ENCODE data around the gene BIN1.

Gene BIN1

GRCh38 chr2:127104881-127105655 is 1.9 kb downstream of the BIN1 start:
- DNase-seq (ENCODE audit: low read depth in 2 of 2), result no peak

- DNase-seq (ENCODE audit: low read depth in 2 of 2), result no peak
These were observed 2.7 kb downstream of the BIN1 start for GRCh38 chr2:127104166-127104660.

DNA sequence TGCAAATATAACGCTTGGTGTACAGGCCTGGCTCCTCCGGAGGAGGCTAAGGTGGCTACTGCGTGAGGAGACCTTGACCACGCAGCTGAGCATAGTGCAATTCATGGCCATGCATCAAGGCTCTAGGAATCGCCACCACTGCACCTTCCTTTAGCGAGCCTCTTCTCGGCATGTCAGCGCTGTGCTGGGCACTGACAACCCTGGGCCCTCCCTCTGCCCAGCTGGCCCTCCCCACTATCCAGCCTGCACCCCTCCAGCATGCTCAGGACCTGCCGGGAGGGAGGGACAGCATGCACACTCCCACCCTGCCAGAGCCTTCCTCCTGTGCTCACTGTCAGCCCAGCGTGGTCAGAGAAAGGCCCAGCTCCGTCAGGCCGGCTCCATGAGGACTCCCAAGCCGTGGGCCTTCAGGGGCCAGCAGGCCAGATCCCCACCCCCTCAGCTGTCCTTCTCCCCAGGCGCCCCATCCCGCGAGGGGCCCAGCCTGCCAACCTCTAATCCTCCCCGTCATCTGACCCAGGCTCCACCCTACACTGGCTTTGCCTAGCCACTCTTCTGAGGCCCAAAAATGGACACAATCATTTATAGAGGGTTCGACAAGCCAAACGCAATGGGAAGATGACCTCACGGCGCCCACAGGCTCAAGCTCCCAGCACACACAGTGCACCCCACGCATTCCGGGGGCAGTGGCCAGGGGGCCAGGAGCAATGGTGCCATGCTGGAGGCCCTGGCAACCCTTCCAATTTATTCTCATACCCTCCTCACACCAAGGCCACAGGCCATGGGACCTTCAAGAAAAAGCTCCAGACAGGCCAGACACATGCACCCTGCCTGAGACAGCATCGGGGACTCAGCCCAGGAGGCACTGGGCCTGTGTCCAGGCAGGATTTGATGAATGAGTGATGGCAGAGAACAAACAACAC is 3.5 kb downstream of the BIN1 start:
- no peak for DNase-seq (ENCODE audit: low read depth in 2 of 2)

DNA sequence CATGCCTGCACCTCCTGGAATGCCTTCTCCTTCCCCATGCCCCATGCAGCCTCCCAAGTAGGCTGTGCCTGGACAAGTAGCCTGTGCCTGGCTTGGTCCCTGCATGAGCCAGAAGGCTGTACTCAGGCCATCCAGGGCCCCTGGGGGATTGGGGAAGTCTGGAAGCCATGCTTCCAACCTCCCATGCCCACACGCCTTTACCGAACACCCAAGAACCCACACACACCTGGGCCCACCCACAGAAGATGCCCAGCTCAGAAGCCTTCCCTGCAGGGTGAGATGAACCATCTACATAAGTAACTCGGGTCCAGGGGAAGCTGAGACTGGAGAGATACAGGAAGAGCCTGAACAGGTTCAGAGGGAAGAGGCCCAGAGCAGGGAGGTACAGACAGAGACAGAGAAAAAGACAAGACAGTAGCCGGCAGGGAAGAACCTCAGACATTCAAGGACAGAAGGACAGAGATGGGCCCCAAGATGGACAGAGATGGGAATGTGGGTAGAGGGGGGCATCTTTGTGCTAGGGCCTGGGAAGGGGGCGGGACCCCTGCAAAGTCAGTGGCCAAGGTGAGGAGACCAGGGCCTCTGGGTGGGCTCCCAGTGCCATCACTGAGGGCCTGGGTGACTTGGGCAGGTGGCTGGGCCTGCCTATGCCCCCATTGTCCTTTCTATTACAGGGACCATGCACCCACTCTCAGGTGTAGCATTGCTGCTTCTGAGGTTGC is 4.3 kb downstream of the BIN1 start:
- DNase-seq (ENCODE audit: low read depth in 2 of 2), result no peak

DNA sequence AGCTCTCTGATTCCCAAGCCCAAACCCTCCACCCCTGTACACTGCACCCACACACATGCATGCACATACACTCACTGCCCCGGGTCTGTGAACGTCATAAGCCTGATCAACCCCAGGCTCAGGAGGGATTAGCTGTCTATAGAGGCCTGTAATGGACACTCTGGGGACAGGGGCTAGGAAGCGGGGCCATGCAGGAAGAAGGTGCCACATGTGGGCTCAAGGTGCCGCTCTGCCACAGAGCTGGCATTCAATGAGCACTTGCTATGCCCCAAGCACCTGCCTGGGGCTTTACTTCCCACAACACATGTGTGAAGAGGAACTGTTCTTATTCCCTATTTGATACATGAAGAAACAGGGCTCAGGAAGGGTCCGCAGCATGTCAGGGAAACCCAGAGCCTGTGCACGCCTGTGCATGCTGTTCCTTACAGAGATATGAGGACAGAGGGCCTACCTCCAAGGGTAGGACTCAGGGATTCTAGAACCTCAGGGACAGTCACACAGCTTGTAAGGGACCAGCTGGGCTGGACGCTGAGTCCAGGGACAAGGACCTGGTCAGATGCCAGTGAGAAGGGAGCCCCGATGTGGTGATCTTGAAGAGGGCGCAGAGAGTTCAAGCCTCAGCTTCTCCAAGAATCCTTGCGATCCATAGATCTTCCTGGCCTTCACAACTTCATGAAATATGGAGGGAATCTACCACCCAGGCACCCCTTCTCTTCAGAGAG is 5.0 kb downstream of the BIN1 start:
- no peak for DNase-seq (ENCODE audit: low read depth in 2 of 2)

DNA sequence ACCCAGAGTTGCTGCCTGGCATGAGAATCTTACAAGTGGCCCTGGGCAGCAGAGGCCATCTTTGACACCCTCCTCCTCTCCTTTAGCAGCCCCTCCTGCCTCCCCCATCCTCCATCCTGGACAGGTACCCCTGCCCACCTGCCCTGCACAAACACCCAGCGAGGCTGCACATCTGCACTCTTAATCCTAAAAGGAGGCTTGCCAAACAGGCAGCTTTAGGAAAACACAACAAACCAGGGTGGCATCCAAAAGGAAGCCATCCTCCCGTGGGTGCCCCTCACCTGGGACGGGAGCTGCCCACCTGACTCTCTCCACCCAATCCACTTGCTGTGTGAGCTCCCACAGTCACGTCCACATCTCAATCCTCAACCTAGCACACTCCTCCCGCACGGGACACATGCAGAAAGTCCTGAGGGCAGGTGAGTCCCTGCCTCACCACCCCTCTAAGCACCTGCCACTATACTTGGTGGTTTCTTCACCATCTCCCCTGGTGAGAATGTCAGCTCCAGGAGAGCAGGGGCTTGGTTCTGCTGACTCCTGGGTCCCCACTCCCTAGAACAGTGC is 5.8 kb downstream of the BIN1 start:
- DNase-seq (ENCODE audit: low read depth in 2 of 2), result no peak

- no peak for DNase-seq (ENCODE audit: low read depth in 2 of 2)
These were observed 6.5 kb downstream of the BIN1 start for GRCh38 chr2:127100251-127101047.

DNA sequence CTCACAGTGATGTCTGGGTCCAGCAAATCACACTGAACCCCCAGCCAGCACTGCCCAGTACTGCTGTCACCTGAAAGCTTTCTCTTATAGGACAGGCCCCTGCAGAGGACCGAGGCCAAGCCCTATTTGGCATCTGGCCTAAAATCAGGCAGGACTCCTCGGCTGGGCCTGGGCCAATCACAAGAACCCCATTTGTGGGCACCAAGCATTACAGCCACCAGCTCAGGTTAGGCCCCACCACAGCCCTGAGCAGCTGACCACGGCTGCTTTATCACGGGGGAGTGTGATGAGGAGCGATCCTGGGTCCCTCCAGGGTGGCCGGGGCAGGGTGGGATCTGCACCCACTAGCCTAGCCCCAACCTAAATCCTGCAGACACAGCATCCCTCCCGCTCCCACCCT is 8.2 kb downstream of the BIN1 start:
- DNase-seq (ENCODE audit: low read depth in 2 of 2), result no peak

DNA sequence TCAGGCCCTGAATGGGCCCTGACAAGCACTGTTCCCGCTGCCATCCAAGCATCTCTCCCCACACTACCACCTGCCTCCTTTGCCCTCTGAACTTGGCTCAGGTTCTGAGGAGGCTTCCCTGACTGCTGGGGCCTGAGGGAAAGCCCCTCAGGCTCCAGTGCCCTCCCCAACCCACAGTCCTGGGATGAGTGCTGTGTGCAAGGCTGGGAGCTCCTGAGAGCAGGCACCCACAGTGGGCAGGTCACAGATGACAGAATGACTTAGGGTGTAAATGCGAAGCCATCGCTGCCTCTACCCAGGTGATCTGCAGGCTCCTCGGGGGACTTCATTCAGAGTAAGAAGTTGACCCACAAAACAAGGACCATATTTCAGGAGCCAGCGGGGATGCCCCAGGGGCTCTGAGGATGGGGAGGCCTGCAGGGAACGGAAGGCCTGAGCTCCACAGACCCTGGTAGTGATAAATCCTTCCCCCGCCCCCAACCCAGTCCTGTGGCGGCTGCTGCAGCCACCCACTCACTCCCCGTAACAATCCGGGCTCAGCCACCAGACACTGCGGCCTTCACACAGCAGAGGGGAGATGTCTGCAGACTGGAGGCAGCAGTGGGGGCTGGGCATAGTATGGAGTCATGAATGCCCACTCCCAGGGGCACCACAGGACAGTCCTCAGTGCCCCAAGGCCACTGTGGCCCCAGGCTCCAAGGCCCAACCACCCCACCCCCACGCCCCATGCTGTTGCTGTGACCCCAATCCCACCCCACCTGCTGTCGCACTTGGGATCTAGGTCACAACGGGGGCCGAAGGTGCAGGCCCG is 8.9 kb downstream of the BIN1 start:
- no peak for DNase-seq (ENCODE audit: low read depth in 2 of 2)

GRCh38 chr2:127097471-127097765 is 9.5 kb downstream of the BIN1 start:
- no peak for DNase-seq (ENCODE audit: low read depth in 2 of 2)

DNA sequence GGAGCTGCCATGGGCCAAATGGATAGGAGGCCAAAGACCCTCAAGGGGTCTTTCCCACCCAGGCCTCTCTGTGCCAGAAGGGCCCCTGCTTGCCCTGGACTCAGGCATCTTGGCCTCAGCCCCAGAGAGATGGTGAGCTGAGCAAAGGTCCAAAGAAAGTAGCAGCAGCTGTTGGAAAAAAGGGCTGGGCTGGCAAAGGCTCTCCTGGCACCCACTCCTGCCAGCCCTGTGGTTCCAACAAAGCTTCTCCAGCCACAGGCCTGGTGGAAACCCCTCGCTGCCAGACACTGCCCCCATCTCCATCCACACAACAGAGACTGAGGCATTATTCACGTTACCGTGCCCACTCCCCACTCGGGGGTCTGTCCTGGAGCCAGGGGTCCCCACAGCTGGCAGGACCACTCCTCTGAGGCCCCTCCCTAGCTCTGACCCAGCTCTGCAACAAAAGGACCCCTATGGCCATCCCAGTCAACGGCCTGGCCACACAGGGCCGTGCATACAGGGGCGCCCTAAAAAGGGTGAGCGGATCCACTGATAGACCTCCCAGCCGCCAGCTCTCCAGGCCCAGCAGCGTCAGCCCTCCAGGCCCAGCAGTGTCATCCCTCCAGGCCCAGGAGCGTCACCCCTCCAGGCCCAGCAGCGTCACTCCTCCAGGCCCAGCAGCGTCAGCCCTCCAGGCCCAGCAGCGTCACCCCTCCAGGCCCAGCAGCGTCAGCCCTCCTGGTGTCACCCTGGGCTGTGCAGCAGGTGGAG is 10.1 kb downstream of the BIN1 start:
- no peak for DNase-seq (ENCODE audit: low read depth in 2 of 2)

GRCh38 chr2:127096280-127096679 is 10.7 kb downstream of the BIN1 start:
- no peak for DNase-seq (ENCODE audit: low read depth in 2 of 2)

GRCh38 chr2:127095784-127096183 is 11.2 kb downstream of the BIN1 start:
- no peak for DNase-seq (ENCODE audit: low read depth in 2 of 2)

- DNase-seq (ENCODE audit: low read depth in 2 of 2), result no peak
These were observed 11.7 kb downstream of the BIN1 start for GRCh38 chr2:127095367-127095641.

DNA sequence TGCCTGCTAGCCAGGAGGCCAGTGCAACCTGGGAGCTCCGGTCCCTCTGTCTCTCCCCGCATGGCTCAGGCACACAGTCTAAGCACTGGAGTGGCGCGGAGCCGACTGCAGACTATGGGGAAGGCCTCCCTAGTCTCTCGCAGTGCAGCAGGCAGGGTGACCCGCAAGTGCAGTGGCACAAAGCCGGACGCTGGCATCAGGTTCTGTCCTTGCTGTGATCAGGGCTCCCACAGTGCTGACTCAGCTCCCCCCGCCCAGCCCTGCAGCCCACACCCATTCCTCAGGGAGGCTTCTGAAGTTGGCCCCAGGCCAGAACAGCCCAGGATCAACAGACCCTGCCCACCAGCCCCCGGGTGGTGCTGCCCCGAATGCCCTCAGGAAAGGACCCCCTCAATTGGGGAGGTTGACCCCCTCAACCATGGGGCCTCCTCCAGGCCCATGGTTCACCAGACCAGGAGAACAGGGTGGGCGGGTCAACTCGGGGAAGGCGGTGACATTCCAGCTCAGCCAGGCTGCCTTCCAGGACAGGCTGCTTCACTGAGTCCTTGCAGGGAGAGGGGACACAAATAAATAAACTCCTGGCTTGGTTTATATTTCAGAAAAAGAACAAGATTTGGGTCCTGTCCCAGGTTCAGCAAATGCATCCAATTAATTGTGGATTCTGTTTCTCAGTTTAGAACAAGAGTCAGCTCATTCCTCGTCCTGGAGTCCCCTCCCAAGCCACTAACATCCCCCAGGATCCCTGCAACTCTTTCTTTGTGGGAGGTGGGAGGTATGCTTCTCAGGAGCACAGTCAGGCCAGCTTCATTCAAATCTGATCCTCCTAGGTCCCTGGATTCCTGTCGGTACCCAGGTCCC is 12.2 kb downstream of the BIN1 start:
- DNase-seq (ENCODE audit: low read depth in 2 of 2), result no peak

DNA sequence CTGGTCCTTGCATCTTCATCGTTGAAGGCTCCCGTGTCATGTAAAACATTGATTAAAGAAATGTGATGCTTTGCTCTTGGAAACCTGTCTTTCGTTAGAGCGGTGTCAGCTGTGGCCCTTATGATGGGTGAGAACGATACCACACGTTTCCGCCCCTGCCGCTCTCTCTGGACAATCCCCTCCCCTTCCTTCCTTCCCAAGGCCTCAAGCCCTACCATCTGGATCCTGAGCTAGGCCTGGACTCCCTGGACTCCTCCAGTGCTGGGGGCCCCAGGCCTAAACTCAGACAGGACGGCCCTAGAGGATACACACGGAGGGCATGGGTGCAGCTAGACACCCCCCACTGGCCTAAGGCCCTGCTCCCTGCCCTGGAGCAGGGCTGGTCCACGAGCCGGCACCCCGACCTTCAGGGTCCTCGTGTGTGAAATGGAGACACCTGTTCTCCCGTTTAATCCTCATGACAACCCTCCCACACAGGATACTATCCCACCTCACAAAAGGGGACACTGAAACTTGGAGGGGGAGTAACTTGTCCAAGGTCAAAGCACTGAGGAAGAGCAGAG is 13.2 kb downstream of the BIN1 start:
- DNase-seq (ENCODE audit: low read depth in 2 of 2), result no peak

GRCh38 chr2:127092901-127093516 is 13.9 kb downstream of the BIN1 start:
- DNase-seq (ENCODE audit: low read depth in 2 of 2), result no peak
